ENCODE results near the gene HGFAC. TPM values are rescaled to one million over a fixed set of nuclear protein-coding genes. Genes with fewer than 3 reads are reported as not detected.

HGFAC gene
- total RNA-seq, 1 donor from 2014 or later: not detected

GRCh38 chr4:3472411-3473141 is 30.8 kb downstream of the HGFAC start:
- DNase-seq (ENCODE audit: low read depth, low spot score): no peak

DNA sequence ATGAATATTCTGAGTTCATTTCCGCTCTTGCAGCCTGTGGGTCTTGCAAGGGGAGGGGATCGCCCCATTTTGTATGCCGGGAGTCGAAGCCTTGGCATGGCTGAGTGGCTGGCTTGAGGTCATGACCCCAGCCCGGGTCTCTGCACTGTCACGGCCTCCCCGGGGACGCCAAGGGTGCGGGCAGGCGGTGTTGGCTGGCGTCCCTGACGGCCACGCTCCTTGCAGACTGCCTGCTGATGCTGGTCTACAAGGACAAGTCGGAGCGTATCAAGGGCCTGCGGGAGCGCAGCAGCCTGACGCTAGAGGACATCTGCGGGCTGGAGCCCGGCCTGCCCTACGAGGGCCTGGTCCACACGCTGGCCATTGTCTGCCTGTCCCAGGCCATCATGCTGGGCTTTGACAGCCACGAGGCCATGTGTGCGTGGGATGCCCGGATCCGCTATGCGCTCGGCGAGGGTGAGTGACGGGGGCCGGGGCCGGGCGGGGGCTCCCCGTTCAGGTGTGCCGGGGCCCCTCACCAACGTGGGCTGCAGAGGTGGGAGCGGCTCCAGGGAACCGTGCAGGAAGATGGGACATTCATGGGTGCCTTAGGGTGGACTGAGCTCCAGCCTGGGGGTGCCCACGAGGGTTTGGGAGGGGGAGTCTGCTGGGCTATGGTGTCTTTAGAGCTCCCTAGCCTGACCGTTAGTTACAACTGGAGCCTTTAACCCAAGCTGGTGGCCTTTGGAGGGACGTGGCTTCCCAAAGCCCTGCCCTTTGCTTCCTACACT is 31.6 kb downstream of the HGFAC start:
- no peak for DNase-seq (ENCODE audit: low read depth, low spot score)

DNA sequence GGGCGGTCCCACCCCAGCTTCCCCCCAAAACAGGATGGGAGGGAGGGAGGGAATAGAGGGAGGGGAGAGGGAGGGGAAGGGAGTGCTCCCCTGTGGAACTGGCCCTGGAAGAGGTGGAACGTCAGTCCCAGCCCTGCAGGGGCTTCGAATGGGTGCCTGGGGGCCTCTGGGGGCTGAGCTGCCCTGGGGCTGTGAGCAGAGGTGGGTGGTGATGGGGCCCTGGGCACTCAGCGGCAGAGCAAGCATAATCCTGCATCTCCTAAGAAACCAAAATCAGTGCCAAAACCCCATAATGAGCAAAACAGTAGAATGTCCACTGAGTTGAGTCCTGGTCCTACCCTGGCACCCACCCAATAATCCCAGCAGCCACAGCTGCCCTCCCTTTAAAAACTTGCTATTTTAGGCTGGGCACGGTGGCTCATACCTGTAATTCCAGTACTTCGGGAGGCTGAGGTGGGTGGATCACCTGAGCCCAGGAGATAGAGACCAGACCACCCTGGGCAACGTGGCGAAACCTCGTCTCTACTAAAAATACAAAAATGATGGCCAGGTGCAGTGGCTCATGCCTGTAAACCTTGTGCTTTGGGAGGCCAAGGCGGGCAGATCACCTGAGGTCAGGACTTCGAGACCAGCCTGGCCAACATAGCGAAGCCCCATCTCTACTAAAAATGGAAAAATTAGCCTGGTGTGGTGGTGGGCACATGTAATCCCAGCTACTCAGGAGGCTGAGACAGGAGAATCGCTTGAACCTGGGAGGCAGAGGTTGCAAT is 32.4 kb downstream of the HGFAC start:
- DNase-seq (ENCODE audit: low read depth, low spot score): no peak

DNA sequence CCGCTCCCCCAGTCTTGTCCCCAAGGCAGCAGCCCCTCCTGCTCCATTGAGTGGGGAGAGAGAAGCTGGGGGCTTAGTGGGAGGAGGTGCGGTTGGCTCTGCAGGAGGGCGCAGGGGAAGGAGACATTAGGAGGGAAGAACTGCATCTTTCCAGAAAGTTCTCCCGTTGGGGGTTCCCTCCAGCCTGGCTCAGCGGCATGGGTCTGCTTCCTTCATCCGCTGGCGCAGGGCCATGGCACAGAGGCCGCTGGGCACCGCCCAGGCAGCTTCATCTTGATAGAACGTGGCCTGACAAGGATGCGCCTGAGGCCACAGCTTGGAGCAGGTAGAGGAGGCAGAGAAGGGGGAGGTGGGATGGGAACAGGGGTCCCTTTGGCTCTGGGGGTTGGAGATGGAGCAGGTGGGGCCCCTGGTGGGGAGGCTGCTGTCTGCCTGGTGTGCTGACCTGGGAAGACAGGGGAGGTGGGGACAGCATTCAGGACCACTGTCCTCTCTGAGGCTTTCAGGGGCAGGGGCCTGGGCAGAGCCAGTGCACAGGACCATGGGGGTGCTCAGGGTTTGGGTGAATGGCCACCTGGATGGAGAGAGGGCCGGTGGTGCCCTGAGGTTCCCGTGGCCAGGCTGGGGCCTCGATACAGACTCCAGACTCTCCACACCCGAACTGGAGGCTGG is 33.4 kb downstream of the HGFAC start:
- DNase-seq (ENCODE audit: low read depth, low spot score): no peak

DNA sequence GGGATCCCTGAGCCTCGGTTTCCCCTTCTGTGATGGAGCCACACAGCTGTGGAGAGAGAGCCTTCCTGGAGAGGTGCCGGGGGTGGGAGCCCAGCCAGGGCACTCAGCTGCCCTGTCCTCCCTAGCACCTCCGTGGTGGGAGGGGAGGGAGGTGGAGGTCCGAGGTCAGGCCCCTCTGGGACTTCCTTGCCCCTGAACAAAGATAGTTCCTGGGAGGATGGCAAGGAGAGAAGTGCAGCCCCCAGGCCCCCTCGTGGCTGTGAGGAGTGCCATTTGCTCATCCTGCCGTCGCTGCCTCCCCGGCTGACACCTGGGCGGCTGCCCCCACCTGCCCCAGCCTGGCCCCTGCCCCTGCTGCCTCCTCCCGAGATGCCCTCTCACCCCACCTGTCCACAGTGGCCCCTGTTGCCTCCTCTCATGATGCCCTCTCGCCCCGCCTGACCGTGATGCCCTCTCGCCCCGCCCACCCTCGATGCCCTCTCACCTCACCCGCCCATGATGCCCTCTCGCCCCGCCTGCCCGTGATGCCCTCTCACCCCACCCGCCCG is 34.0 kb downstream of the HGFAC start:
- no peak for DNase-seq (ENCODE audit: low read depth, low spot score)

GRCh38 chr4:3476341-3476747 is 34.6 kb downstream of the HGFAC start:
- DNase-seq (ENCODE audit: low read depth, low spot score): no peak

GRCh38 chr4:3476936-3477749 is 35.4 kb downstream of the HGFAC start:
- no peak for DNase-seq (ENCODE audit: low read depth, low spot score)

DNA sequence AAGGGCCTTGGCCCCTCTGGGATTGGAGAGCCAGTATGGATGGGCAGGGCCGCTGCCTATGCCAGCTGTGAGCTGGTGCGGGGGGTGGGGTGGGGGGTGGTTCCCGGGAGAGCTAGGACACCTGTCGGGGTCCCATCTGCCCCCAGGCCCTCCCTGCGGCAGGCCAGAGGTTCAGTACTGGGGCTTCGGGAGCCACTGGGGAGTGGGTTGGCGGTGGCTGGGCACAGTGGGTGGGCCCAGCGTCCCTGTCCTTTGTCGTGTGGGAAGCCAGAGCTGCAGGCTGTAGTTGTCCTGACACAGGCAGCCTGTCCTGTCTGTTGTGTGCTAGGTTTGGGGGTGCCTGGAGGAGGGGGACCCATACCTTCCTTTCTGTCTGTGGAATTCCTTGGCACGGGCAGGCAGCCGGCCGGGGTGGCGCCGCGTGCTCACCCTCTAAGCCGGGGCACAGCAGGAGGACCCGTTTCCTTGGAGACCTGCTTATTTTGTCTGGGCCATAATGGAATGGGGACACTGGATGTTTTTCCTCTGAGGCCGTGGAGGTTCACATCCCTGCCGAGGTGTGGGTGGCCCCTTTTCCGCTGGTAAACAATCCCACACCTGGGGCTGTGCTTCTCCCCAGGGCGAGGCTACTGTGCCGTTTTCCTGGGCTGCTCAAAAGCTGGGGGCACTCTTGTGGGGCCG is 36.1 kb downstream of the HGFAC start:
- no peak for DNase-seq (ENCODE audit: low read depth, low spot score)

DNA sequence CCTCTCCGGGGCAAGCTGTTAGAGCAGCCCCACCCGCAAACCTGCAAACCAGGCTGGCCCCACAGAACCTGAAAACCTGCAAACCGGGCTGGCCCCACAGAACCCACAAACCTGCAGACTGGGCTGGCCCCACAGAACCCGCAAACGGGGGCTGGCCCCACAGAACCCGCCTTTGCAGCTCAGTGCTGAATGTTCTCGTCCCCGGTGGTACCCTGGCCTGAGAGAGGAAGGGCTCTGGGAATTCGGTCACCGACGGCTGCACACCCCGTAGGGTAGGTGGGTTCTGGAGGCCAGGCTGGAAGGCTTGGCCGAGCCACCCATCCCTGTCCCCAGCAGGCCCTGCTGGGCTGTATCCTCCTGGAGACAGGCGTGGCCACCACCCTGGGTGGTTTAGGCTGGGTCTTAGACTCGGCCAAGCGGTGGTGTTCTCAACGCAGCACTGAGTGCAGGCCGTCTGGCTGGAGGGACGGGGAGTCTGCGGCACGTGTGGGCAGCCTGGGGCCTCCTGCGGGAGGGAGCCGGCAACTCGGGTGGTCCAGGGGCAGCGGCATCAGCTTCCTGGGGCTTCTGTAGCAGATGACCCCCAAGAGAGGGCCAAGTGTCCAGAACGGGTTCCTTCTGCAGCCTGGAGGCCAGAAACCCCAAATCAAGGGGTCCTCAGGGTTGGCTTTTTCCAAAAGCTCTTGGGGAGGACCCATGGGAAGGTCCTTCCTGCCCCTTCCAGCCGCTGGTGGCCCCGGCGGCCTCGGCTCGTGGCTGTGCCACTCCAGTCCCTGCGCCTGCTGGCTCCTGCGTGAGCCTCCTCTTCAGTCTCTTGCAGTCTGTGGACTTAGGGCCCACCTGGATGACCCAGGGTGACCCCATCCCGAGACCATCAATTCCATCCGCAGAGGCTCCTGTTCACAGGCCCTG is 36.9 kb downstream of the HGFAC start:
- DNase-seq (ENCODE audit: low read depth, low spot score): no peak

DNA sequence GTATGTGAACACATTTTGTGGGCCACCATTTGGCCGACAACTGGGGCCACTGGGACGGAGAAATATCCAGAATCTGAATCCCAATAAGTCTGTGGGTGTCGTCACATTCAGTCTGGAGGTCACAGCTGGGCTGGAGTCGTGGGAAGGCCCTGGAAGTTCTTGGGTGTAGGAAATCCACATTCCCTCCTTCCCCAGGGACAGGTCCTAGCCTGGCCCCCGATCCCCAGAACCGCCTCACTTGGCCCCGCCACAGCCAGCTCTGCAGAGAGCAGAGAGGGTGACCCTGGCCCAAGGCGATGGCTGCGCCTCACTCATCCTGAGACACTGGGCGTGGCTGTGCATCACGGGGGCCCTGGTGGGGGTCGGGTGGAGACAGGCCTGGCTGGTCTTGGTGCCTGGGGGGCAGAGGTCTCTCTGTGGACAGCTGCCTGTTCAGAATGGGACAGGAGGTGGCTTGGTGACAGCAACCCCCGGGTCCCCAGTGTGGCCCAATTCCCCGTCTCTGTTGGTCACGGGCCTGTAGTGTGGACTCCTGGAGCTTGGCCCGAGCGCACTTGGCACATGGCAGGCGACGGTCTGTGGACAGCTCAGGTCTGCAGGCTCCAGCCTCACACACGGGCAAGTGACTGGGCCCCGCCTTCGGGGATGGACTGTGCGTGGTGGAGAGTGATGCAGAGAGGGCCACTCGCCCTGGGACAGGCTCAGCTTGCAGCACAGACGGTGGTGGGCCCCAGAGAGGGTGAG is 37.8 kb downstream of the HGFAC start:
- DNase-seq (ENCODE audit: low read depth, low spot score): no peak

DNA sequence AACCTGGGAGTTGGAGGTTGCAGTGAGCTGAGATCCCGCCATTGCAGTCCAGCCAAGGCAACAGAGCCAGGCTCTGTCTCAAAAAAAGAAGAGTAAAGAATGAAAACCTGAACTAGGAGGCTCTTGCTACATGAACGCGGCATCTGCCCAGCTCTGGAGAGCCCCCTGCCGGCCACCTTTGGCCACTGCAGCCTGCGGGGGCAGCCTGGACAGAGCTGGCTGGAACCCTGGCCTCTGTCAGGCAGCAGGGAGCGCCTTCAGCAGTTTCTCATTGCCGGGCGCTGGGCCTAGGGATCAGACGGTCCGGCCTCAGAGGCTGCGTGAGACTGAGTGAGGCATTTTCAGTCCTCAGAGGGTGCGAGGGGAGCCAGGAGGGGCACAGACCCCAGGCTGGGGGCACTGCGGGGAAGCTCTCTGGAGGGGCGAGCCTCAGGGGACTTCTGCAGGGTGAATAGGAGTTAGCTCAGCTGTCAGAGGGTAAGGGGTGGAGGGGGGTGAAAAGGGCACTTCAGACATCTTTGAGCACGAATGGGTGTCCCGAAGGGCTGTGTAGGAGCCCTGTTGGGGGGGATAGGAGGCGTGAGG is 38.9 kb downstream of the HGFAC start:
- DNase-seq (ENCODE audit: low read depth, low spot score): no peak

GRCh38 chr4:3481113-3481531 is 39.4 kb downstream of the HGFAC start:
- DNase-seq (ENCODE audit: low read depth, low spot score): no peak

DNA sequence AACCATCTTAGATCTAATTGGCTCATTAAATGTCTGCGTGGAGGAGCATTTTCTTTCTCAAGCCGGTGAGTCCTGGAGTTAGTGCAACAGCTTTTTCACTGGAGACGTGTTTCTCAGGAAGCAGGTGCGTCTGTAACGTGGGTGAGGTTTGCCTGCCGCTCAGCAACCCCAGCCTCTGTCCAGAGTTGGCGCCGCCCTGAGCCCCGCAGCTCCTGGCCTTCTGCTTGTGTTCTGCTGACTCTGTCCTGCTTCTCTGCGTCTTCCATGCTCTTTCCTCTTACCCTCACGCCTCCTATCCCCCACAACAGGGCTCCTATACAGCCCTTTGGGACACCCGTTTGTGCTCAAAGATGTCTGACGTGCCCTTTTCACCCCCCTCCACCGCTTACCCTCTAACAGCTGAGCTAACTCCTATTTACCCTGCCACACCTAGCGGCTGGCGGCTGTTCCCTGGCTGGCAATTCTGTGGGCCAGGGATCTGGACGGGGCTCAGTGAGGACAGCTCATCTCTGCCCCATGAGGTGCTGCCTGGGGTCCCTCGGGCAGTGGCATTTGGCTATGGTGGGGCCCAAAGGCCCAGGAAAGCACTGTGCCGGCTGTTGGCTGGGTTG is 40.1 kb downstream of the HGFAC start:
- no peak for DNase-seq (ENCODE audit: low read depth, low spot score)

- DNase-seq (ENCODE audit: low read depth, low spot score): no peak
Measured at GRCh38 chr4:3482707-3483106, 40.9 kb downstream of the HGFAC start.

DNA sequence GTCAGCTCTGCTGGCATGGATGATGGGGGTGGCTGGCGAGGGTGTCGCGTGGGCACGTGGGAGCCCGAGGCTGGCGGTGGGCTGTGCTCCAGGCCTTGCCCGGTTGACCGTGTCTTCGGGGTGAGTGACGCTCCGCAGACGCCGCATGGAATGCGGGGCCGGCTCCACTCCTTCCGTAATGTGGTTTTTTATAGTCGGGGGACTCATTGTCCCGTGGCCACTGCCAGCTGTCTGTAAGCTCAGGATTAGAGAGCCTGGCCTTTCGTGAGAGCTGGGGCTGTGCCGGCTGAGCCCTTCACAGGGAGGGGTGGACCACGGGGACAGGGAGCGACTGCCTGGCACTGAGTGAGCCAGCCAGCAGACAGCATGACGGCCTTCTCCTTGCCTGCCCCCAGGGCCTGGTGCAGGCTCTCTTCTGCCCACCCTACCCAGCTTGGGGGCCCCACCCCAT is 41.7 kb downstream of the HGFAC start:
- DNase-seq (ENCODE audit: low read depth, low spot score): no peak

DNA sequence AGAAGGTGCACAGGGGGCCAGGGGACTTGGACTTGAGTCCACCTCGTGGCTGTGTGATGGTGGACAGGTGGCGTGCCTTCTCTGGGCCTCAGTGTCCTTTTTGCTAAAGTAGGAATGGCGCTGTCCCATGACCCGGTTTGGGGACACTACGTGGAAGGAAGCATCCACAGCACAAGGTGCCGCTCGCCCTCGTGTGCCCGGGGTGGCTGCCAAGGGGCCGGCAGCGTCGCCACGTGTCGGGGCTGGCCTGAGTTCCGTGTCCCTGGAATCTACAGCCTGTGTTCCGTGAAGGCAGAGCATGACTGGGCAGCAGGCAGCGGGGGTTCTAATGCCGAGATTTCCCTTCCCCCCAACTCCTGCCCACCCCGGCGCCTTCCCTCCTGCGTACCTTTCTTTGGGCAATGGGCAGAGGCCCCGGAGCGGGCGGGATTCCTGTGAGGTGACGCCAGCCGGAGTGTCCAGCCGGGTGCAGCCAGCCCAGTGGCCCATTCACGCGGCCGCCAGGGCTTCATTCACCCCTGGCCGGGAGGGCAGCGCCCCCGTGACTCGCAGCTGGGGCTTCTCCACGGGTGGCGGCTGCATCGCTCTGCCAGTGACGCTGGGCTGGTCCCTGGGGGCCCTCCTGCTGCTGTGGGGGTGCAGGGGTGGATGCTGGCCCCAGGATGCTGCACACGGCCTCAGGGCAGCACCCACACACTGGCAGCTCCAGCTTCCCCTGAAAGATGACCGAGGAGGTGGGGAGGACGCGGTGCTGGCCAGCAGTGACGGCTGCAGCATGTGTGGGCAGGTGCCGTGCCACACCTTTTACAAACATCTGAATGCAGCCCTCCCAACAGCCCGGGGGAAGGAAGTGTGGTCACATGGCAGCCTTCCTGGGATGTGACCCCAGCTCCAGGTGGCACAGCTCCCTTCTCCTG is 42.5 kb downstream of the HGFAC start:
- no peak for DNase-seq (ENCODE audit: low read depth, low spot score)
